Neural crest cell (in vitro differentiated cells): ENCODE data around the gene AAMP. TPM values are rescaled to one million over a fixed set of nuclear protein-coding genes. Genes with fewer than 3 reads are reported as not detected.

Experiments used
- DNase-seq: peaks from one replicate; pipeline ENCODE4 v3.0.0; 2021; ENCODE audit warnings: low read depth, mixed read lengths, low spot score
- H3K27ac Mint-ChIP-seq: one replicate; pipeline ENCODE4 v1.8.0; 2021; ENCODE audit warnings: mild to moderate bottlenecking, mixed read lengths; ENCODE audit not compliant: unreplicated experiment
- H3K27me3 Mint-ChIP-seq: 2 replicates; pipeline ENCODE4 v1.8.0; 2021; ENCODE audit warnings: low read depth, mild to moderate bottlenecking, mixed read lengths
- H3K36me3 Mint-ChIP-seq: 2 replicates; pipeline ENCODE4 v1.8.0; 2021; ENCODE audit warnings: low read depth, mild to moderate bottlenecking, mixed read lengths
- H3K4me1 Mint-ChIP-seq: 2 replicates; pipeline ENCODE4 v1.8.0; 2021; ENCODE audit warnings: mixed read lengths
- H3K4me3 Mint-ChIP-seq: one replicate; pipeline ENCODE4 v1.8.0; 2021; ENCODE audit warnings: mild to moderate bottlenecking, mixed read lengths
- H3K9me3 Mint-ChIP-seq: 2 replicates; pipeline ENCODE4 v1.8.0; 2021; ENCODE audit warnings: mixed read lengths
- total RNA-seq: library from RNA; stranded (reverse); gene quantifications from 2 replicates; pipeline ENCODE4 v1.2.1, GENCODE V29; 2021
- TF ChIP-seq, protein P1 (sequence below): fragments of 200-600 bp; sonication (generic); conservative IDR thresholded peaks from 2 replicates; pipeline ENCODE4 v1.5.0; 2021; ENCODE audit warnings: antibody characterized with exemption, mild to moderate bottlenecking

The AAMP gene
- total RNA-seq, 1 donor from 2014 or later: 76.6 TPM

DNA sequence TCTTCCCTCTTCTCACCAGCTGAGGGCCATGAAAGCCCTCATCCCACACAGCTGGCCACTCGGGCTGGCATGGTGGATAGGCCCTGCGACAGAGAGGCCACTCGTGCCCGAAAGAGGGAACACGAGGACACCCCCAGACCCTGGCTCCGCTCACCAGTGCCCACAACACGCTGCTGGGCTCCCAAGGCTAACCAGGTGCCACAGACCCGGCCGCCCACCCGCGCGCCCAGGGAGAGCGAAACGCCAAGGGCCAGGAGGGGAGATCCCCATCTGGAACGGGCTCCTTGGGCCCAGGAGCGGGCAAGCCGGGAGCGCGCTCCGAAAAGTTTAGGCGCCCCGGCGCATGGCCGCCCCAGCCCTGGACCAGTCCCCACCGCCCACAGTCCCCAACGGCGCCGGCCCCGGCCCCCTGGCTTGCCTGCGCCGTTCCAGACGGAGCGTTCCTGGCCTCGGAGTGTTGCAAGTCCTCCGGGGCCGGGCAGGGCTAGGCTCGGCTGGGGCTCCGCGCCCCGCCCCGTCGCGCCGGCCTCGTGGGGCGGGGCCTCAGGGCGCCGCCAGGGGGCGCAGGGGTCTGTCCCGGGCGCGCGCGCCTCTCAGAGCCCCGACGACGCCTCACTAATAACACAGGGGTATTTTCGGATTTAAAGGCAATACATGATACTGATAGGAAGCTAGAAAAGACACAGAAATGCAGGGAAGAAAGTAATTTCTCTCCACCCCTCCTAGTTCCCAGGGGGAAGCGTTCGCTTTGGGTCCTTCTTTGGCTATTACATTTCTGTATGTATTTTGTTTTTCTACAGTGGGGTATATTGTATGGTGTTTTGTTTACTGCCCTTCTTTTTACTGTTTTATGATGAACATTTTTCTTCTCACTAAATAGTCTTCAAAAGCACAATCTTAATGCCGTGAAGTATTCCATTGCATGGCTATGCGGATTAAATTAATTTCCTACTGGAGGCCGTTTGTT, 22.4 kb upstream of the AAMP start, which contains the start of gene TMBIM1:
Gene TMBIM1 (minus strand): TSS at position 456 of the 967 bp plus-strand sequence. CDS start 10,362 bp downstream, outside the sequence.
- H3K4me1 Mint-ChIP-seq: peaks cover 21% of the 10 kb centered on the region
- peak within 1 kb of the TSS; percentile 70 for H3K4me3 Mint-ChIP-seq

DNA sequence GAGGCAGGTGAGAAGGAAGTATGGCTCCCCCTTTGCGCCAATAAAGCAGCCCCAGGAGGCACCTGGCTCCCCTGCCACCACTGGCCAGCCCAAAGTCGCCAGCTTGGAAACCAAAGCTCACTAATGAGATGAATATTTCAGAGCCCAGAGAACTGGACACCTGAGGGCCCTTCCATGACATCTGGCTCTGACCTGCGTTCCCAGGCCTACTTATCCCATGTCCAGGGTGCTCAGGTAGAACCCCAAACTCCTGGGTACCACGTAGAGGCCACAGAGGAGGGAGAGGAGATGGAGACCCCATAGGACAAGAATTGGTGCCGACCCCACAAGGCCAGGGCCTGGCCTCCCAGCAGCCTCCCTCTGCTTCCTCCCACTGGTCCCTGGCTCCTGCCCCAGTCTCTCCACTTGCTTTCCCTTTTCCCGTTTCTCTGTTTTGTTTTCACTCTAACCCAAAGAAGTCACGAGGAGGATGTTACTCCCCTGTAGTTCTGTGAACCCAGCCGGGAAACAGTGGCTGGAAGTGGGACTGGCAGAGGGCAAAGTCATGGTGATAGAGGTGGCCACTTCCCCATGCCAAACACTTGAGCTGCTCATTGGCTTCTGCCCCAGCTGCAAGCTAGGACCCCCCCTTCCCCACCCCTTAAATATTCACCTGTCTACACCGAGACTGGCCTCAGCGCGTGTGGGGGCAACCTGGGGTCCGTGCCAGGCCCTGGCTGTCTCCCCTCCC, 21.5 kb upstream of the AAMP start:
- peak overlapping the region; percentile 19 for H3K4me3 Mint-ChIP-seq
- no peaks in the 10 kb centered on the region for H3K9me3 Mint-ChIP-seq
- TF ChIP-seq, protein P1, sequence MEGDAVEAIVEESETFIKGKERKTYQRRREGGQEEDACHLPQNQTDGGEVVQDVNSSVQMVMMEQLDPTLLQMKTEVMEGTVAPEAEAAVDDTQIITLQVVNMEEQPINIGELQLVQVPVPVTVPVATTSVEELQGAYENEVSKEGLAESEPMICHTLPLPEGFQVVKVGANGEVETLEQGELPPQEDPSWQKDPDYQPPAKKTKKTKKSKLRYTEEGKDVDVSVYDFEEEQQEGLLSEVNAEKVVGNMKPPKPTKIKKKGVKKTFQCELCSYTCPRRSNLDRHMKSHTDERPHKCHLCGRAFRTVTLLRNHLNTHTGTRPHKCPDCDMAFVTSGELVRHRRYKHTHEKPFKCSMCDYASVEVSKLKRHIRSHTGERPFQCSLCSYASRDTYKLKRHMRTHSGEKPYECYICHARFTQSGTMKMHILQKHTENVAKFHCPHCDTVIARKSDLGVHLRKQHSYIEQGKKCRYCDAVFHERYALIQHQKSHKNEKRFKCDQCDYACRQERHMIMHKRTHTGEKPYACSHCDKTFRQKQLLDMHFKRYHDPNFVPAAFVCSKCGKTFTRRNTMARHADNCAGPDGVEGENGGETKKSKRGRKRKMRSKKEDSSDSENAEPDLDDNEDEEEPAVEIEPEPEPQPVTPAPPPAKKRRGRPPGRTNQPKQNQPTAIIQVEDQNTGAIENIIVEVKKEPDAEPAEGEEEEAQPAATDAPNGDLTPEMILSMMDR: no peak
- no peaks in the 10 kb centered on the region for H3K36me3 Mint-ChIP-seq
- no peak overlapping the region for H3K27ac Mint-ChIP-seq
- peaks cover 30% of the 10 kb centered on the region for H3K4me1 Mint-ChIP-seq
- no peaks in the 10 kb centered on the region for H3K27me3 Mint-ChIP-seq
- DNase-seq: no peak

More for the DNA sequence above, 22.4 kb upstream of the AAMP start, which contains the start of gene TMBIM1:
- no peaks in the 10 kb centered on the region for H3K36me3 Mint-ChIP-seq
- no peaks in the 10 kb centered on the region for H3K27me3 Mint-ChIP-seq
- TF ChIP-seq, protein P1: peak; percentile 90
- DNase-seq: peak; percentile 71
- no peak within 1 kb of the TSS for H3K27ac Mint-ChIP-seq
- H3K9me3 Mint-ChIP-seq: no peaks in the 10 kb centered on the region

DNA sequence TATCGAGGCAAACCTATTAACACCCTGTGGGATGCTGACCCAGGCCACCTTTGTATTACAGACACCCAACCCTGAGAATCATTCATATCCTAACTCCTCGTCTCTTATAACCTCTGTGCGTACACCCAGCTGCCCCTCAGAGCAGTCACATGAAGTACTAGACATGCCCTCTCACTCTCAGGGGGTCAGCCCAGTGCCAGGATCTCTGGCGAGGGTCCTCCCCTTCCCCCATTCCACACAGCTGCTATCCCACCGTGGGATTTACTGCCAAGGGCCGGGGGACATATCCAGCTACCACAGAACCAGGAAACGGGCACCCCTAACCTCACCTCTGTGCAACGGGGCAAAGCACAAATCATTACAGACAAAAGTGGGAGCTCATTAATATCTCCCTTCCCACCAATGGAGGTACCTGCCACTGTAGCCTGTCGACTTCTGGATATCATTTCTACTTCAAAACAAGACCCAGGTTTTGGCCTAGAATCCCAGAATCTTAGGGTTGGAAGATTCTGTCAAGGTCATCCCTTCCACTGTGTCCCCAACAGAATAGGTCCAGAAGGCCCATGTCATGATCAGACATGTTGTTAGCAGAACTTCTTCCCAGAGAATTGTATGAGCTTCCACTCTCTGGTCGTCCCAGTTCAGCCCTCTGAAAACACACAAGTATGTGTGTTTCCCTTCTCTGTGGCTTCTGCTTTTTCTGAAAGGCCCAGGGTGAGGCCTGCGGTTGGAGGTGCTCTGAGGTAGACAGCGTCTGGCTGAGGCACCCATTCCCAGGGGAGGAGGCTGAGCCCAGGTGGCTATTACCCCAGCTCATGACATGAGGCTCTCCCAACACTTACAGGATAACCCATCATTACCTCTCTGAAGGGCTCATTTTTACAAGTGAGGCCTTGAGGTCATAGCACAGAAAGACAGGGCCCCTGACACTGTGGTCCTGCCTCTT, 20.7 kb upstream of the AAMP start:
- H3K36me3 Mint-ChIP-seq: no peaks in the 10 kb centered on the region
- H3K4me1 Mint-ChIP-seq: peaks cover 34% of the 10 kb centered on the region
- H3K27me3 Mint-ChIP-seq: no peaks in the 10 kb centered on the region
- no peaks in the 10 kb centered on the region for H3K9me3 Mint-ChIP-seq
- no peak overlapping the region for H3K27ac Mint-ChIP-seq
- no peak overlapping the region for H3K4me3 Mint-ChIP-seq
- TF ChIP-seq, protein P1: no peak
- DNase-seq: no peak

DNA sequence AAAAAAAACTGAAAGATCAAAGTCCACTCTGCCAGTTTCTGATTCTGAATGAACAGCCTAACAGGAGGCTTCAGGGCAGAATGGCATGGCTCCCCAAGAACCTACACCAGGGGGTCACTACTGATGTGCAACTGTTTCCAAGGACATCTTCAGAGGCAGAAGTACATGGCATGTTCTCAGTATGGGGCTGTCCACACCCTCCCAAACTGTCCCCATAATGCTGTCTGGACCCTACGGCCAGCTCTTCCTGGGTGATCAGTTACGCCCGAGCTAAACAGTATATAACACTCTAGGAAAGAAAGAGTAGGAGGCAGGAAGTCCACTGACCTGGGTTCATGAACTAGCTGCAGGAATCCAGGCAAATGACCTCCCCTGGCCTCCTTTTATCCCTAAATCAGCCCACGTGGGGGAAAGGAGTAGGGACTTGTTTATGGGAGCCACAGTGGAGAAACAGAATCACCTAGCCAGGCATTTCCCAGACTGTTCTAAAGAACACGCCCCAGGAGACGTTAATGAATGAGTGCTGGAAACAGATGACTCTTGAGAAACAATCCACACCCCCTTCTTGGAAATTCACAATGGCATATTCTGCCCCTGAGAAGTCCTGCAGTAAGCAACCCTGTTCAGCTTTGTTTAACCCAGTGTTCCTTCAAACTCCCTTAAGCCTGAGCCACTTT, 19.8 kb upstream of the AAMP start:
- H3K27ac Mint-ChIP-seq: no peak overlapping the region
- no peaks in the 10 kb centered on the region for H3K36me3 Mint-ChIP-seq
- peak overlapping the region; percentile 17 for H3K4me3 Mint-ChIP-seq
- DNase-seq: no peak
- no peaks in the 10 kb centered on the region for H3K27me3 Mint-ChIP-seq
- H3K9me3 Mint-ChIP-seq: no peaks in the 10 kb centered on the region
- H3K4me1 Mint-ChIP-seq: peaks cover 34% of the 10 kb centered on the region
- TF ChIP-seq, protein P1: no peak
